ACHN (cell line): ENCODE data around the gene NSUN2.
"Not testable (repeated sequence)": the region's sequence is repeated elsewhere in the genome, so short reads cannot be mapped to it uniquely, and the experiment has no call there.

ENCODE experiments used
- DNase-seq: peaks from one replicate; pipeline ENCODE4 v3.0.0-alpha.2; 2015
- in situ Hi-C: cut with HindIII; loops from 2 replicates; pipeline ENCODE4 v1.10.0; 2017; ENCODE audit warnings: low sequenced_read_pairs, low pct_ligation_motif_present, low pct_unique_long_range_greater_than_20kb

Gene NSUN2

DNA sequence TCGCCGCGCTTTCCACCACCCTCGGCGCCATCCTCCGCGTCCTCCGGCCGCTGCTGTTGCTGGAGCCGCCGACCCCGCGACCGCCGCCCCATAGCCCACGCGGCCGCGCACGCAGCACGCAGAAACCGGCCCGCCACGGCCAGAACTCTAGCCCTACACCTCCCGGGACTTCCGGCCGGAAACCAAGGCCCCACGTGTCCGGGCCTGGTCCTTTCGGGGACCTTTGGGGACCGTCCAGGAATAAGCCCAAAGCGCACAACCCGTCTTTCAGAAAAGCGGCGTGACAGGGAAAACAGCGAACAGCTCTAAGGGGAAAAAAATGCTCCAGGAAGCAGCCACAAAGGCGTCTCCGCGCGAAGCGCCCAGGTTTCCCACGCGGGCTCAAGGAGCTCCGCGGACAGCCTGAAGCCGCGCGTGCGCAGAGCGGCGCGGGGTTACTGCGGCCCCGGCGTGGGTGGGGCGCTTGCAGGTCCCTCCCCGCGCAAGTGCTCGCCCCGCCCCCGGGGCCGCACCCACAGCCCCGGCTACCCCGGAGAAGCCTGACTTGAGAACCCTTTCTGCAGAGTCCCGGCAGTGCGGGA is at the start of gene NSUN2, which contains the start of gene SRD5A1:
TSS of gene NSUN2 (minus strand) at position 157 of the 581 bp plus-strand sequence. CDS start at position 92, 65 bp downstream.
TSS of gene SRD5A1 (plus strand) at position 553 of the 581 bp plus-strand sequence. CDS start 137 bp downstream, outside the sequence.
- peak; percentile 85 for DNase-seq
- in situ Hi-C loops: loop anchor here (25.0 kb wide), 1 partner anchor 104 kb away; no protein-coding TSS in a partner anchor

DNA sequence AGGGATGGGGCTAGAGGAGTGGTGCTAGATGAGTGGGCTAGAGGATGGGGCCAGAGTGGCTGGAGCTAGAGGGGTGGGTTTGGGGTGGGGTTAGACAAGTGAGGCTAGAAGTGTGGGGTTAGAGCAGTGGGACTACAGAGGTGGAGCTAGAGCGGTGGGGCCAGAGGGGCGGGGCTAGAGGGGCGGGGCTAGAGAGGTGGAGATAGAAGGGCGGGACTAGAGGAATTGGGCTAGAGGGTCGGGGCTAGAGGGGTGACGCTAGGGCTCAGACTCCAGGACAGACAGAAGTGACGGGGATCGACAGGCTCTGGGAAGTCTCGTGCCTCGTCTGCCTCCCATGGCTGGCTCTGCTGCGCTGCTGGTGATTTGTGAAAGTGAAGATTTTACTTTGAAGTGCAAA is 49.4 kb upstream of the NSUN2 start:
- in situ Hi-C loops: no loop called here
- DNase-seq: no peak

DNA sequence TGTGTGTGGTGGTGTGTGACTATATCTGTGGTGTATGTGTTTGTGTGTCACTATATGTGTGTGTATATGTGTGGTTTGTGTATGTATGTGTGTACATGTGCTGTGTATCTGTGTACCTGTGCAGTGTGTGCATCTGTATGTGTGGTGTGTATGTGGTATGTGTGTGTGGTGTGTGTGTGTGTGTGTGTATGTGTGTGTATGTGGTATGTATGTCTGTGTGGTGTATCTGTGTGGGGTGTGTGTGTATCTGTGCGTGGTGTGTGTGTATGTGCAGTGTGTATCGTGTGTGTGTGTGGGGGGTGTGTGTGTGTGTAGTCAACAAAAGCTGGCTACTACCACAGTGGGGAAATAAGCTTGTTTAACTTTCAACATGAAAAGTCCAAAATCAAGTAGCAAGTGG is 48.8 kb upstream of the NSUN2 start:
- DNase-seq: no peak
- in situ Hi-C loops: no loop called here

DNA sequence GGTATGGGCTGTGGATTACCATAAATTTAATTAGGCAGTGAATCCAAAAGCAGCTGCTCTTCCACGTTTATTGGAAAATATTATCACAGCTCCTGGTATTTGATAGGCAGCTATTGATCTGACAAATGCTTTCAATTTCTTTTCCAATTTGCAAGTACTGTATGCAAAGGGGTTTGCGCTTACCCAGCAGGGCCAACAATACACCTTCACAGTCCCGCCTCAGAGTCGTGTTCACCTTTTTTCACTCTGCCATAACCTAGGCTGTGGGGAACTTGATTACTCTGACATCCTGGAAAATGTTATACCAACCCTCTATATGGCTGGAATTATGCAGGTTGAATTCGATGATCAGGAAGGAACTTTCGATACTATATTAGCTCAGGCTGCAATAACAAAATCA is 48.1 kb upstream of the NSUN2 start:
- DNase-seq: no peak
- in situ Hi-C loops: no loop called here

DNA sequence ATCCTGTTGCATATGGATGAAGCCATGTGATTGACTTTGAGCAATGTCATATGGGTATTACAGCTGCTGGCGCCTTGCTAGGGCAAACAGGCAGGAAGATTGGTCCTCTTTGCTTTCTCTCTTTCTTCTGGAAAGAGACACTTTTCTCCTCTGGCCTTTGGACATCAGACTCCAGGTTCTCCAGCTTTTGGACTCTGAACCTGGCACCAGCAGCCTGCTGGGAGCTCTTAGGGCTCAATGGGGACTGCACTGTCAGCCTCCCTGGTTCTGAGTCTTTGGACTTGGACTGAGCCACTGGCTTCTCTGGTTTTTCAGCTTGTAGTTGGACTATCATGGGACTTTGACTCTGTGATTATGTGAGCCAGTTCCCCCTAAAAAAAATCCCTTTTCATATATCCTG is 45.5 kb upstream of the NSUN2 start:
- no peak for DNase-seq
- in situ Hi-C loops: no loop called here

DNA sequence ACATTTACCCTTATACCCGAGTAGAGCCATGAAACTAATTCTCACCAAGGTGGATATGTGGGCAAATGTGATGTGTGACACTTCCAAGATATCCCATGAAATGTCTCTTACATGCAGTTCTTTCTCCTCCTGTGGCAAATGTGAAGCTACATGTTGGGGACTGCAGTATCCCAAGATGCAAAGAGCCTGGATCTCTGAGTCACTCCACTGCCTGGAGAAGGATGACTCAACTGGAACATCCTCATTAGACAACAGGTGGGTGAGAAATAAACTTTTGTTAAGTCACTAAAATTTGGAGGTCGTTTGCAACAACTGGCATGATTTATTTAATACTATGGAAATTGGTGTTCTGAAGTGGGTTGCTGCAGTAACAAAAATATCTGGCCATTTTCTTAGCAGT is 43.9 kb upstream of the NSUN2 start:
- in situ Hi-C loops: no loop called here
- no peak for DNase-seq

DNA sequence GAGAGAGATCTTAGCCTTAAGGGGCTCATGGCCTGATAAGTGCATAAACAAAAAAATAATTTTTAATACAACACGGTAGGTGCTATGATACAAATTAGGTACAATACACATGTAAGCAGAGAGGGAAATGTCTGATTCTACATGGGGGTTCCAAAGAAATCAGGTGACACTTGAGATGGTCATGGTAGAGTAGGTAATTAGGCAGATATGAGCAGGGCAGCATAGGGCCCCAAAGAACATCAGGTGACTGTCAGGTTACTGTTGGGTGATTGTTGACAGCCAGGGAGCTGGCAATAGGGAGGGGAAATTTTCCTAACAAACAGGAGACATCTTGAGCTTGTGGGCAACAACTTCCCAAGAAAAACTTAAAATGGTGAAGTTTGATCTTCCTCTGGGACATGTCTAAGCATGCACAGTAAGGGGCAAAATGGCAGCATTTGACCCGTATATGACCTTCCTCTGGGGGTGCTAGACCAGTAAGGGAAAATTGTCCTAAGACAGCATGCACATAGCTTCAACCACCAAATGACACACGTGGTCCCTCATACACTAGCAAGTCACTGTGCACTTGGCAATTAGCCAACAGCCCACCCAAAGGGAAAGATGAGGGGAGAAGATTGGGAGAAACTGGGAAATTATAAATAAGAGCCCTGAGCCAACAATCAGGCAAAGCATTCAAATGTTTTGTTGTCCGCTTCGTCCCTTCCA is 43.1 kb upstream of the NSUN2 start:
- in situ Hi-C loops: no loop called here
- DNase-seq: no peak

DNA sequence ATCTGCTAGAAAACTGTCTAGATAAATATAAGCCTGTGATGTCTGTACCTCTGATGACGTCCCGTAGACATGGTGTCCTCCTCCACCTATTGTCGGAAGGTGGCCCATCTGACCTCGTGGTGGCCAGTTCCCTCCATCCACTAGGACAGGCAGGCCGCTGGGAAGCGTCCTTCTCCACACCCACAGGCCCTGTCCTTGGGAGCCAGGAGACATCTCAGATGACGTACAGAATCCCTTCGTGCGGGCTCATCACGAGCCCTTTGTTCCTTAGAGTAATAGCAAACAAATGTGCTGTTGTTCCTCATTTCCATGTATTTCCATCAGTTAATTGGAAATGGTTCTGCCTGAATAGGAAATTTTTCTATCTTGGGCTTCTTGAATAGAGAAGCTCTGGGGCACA is 42.0 kb upstream of the NSUN2 start:
- DNase-seq: no peak
- in situ Hi-C loops: no loop called here

DNA sequence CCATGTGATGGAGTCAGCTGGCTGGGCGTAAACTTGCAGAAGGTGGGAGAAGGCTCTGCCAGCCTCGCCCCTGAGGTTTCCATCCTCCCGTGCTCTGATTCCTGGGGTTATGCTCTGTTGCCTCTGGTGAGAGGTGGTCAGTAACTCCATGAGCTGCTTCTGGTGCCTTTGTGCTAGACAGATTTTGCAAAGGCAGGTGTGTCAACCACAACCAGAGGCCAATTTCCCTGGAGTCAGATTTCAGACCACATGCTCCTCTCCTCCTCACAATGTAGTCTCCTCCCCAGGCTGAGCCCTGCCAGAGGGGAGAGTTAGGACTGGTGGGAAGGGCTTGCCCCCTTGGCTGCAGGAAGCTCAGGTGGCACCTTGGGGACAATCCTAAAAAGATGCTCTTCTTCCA is 41.6 kb upstream of the NSUN2 start:
- DNase-seq: no peak
- in situ Hi-C loops: no loop called here

DNA sequence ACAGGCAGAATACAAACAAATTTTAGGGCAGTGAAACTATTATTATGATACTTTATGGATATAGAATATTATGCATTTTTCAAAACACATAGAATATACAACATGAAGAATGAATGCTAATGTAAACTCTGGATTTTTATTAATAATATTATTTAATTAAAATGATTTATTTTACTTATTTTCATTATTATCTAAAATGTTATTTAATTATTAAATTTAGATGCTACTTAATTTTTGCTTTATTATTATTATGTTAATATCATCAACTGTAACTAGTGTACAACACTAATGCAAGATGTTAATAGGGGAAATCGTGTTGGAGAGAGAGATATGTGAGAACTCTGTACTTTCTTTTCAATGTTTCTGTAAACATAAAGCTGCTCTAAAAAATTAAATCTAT is 41.1 kb upstream of the NSUN2 start:
- in situ Hi-C loops: no loop called here
- DNase-seq: no peak

DNA sequence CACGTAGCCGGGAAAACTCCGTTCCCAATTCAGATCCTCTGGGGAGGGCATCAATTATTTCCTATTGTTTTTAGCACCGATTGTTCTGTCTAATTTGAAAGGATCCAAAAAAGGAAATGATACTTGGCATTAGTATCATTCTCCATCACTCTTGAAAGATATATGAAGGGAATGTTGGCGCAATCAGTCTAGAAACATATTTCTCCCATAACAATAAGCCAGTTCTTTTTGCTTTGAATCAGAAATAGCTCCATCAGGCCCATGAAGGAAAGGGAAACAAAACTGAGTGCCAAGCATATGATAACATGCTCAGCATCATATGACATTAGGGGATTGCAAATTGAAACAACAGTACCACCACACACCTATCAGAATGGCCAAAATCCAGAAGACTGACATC is 40.2 kb upstream of the NSUN2 start:
- no peak for DNase-seq
- in situ Hi-C loops: no loop called here

DNA sequence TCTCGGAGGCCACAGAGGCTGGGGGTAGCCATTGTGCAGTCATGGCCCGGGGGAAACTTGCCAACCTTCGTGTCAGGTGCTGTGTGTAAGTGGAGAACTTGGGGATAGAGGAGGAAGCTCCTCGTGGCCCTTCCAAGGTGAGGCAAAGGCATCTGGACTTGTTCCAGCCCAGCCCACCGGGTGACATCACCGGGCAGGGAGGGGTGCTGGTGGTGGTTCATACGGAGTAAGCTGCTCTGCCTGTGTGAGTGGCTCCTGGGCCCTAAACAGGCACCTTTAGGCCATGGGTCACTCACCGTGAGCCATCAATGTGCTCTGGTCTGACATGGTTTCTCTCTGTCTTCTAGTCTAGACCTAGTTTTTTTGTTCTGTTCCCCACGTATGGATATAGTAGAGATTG is 35.9 kb upstream of the NSUN2 start:
- DNase-seq, in situ Hi-C loops: not testable (repeated sequence)

DNA sequence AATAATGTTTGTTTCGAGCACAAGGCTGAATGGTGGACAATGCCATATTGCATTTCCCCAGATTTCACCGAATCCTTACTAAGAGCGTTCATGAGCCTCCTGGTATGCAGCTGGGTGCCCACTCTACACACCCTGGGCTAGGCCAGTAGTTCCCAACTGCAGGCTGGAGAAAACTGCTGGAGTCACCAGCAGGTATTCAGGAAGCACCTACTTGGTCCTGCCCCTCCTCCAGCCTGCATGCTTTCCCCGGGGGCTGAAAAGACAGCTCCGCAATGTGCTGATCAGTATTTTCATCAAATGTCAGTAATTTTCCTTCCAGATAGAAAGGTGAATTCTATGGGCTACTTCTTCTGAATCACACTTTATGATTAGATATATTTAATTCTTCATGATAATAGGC is 34.8 kb upstream of the NSUN2 start:
- no peak for DNase-seq
- in situ Hi-C loops: no loop called here

DNA sequence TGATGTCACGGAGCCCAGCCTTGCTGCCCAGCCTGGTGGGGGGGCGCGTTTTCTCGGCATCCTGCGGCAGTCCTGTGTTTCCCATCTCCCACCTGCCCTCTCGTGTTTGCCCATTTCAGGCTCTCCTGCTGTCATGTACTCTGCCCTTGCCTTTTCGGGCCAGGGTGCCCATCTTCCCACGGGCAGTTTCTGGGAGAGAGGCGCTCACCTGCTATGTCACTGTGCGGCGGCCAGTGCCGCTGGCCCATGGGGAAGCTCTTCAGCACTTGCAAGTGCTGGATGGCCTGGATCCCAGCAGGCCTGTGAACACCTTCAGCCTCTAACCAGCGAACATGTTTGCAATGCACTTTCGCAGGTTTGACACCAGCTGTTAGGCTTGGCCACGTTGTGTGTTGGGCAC is 33.9 kb upstream of the NSUN2 start:
- no peak for DNase-seq
- in situ Hi-C loops: no loop called here

DNA sequence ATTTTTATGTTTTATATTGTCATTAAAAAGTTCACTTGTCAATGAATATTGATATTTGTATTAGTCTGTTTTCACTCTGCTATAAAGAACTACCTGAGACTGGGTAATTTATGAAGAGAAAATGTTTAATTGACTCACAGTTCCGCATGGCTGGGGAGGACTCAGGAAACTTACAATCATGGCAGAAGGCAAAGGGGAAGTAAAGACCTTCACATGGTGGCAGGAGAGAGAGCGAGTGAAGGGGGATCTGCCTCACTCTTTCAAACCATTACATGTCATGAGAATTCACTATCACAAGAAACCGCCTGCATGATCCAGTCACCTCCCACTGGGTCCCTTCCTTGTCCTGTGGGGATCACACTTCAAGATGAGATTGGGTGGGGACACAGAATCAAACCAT is 27.8 kb upstream of the NSUN2 start:
- in situ Hi-C loops: no loop called here
- DNase-seq: no peak

DNA sequence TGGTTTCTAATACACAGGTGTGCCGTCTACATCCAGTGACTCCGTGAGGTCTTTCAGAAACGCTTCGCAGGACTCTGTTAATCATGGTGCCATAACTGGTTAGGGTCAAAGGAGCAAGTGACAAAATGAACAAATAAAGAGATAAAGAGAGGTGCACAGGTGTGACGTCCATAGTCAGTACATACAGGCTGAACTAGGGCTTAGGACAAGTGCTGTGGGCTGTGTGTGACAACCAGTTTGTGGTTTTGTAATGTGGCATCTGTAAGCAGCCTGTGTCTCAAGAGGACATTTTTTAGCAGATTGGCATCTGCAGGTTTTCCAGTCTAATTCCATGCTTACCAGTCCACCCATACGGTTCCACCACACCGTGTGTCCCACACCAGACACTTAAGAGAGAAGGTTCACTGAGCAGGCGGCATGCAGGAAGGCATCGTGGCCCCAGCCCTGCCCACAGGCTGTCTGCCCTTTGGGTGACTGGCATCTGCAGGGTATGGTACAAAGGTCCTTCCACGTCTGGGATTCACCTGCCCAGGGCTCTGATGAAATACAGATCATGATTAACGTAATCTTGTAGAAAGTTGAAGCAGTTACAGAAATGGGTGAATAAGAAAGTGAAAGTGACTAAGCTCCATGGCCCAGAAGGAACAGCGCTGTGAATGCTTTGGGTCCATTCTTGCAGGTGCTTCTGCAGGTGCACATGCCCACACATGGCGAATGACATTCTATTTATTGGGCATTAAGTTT is 27.3 kb upstream of the NSUN2 start:
- in situ Hi-C loops: no loop called here
- DNase-seq: no peak

DNA sequence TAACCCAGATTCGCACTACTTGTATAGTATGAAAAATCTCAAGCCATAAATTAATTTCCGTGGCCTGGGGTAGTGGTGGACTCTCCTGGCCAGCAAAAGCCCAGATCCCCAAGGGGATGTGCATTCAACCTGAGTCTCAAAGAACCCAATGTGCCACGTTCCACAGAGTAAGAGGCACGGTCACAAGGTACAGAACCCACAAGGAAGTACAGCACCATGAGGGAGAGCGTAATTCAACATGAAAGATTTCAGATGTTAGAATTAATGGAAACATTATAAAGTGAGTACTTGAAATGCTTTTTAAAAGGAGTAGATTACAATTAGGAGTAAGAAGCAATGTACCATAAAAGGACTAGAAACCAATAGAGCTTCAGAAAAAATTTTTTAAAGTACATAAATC is 23.8 kb upstream of the NSUN2 start:
- no peak for DNase-seq
- in situ Hi-C loops: no loop called here

DNA sequence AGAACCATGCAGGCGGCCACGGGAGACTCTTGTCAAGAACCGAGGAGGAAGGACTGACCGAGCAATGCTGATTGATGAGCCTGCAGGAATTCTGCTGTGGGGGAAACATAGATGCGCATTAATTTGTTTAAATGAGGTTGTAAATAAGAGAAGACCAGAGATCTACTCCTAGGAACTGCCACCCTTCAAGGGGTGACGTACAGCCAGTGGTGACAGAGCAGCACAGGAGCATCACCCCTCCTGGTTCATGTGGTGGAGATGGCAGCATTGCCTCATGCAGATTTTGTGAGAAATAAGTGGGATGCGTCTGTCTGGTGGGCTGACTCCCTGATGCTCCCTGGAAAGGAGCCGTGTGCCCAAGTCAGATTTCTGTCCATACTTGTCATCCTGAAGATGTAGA is 22.6 kb upstream of the NSUN2 start:
- no peak for DNase-seq
- in situ Hi-C loops: no loop called here

DNA sequence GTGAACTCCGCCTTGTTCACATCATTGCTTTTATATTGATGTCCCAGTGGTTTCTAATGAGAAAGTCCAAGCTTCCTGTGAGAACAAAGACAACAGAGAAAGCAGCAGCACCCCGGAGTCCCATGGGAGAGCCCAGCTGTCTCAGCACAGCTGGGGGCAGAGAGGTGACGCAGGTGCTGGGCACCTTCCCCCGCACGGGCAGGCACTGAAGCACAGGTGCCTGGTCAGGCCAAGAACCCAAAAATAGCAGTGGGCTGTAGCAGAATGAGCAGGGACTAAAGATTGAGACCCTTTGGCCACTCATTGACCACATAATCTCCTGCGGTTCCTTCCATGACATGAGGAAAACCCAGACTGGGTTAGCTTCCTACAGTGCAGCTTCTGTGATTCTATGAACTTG is 19.2 kb upstream of the NSUN2 start:
- no peak for DNase-seq
- in situ Hi-C loops: no loop called here

DNA sequence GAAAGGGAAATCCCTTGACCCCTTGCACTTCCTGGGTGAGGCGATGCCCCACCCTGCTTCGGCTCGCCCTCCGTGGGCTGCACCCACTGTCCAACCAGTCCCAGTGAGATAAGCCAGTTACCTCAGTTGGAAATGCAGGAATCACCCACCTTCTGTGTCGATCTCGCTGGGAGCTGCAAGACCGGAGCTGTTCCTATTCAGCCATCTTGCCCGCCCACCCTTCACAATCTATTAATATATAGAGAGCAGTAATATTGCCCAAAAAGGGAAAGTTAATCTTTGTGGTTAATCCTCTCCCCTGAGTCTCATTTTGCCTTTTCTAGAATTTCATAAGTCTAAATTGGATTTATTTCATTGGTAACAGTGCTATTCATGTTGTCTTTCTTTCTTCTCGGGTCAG is 16.8 kb upstream of the NSUN2 start:
- DNase-seq: no peak
- in situ Hi-C loops: loop anchor here (25.0 kb wide), 1 partner anchor 88 kb away; no protein-coding TSS in a partner anchor
